DND-41 (cell line): ENCODE data around the gene SALL1.

Source experiments
- ATAC-seq: fragments of 200-7000 bp; cut with Tn5 transposase; 3 replicates; pipeline ENCODE4 v1.9.1; 2021; ENCODE audit warnings: low read depth; ENCODE audit not compliant: insufficient read depth
- DNase-seq: peaks from one replicate; pipeline ENCODE4 v3.0.0-alpha.2; 2020
- H2AFZ ChIP-seq: 2 replicates; pipeline ENCODE4 v1.6.0; 2012; ENCODE audit warnings: low read depth, low read length
- H3K27ac ChIP-seq: 2 replicates; pipeline ENCODE4 v1.5.1; 2012; ENCODE audit warnings: low read length, inconsistent platforms
- H3K27me3 ChIP-seq: fragments of 200-600 bp; sonication (generic); 2 replicates; pipeline ENCODE4 v1.6.0; 2012; ENCODE audit warnings: low read length, mild to moderate bottlenecking, inconsistent platforms; ENCODE audit not compliant: insufficient read depth, poor library complexity
- H3K36me3 ChIP-seq: 2 replicates; pipeline ENCODE4 v1.5.1; 2012; ENCODE audit warnings: low read length, inconsistent platforms; ENCODE audit not compliant: insufficient read depth
- H3K4me1 ChIP-seq: 2 replicates; pipeline ENCODE4 v1.5.1; 2012; ENCODE audit warnings: mild to moderate bottlenecking, low read length; ENCODE audit not compliant: insufficient read depth
- H3K4me2 ChIP-seq: 2 replicates; pipeline ENCODE4 v1.6.0; 2012; ENCODE audit warnings: mild to moderate bottlenecking, moderate library complexity, low read length, inconsistent platforms; ENCODE audit not compliant: insufficient read depth
- H3K4me3 ChIP-seq, 2 experiments: fragments of 200-600 bp in 1 of 2; shearing (Covaris generic) in 1 of 2; 2 replicates each; pipeline ENCODE4 v1.5.1; 2012 to 2016; ENCODE audit warnings: inconsistent platforms in 2 of 2, low read length in 2 of 2, mild to moderate bottlenecking in 2 of 2, low read depth in 1 of 2, moderate library complexity in 1 of 2
- H3K79me2 ChIP-seq: 2 replicates; pipeline ENCODE4 v1.6.0; 2012; ENCODE audit warnings: low read length, inconsistent platforms; ENCODE audit not compliant: insufficient read depth
- H3K9ac ChIP-seq: 2 replicates; pipeline ENCODE4 v1.6.0; 2012; ENCODE audit warnings: low read depth, mild to moderate bottlenecking, inconsistent platforms, low read length, moderate library complexity
- H3K9me3 ChIP-seq: 2 replicates; pipeline ENCODE4 v1.5.1; 2012; ENCODE audit warnings: low read length, moderate library complexity, mild to moderate bottlenecking, inconsistent platforms; ENCODE audit not compliant: insufficient read depth, severe bottlenecking
- H4K20me1 ChIP-seq: 2 replicates; pipeline ENCODE4 v1.6.0; 2012; ENCODE audit warnings: low read length; ENCODE audit not compliant: insufficient read depth
- CTCF ChIP-seq: IDR thresholded peaks from 2 replicates; pipeline ENCODE4 v1.5.1; 2012; ENCODE audit warnings: borderline replicate concordance, low read length, moderate library complexity, mild to moderate bottlenecking; ENCODE audit not compliant: poor library complexity, severe bottlenecking; ENCODE audit errors: extremely low read depth
- EZH2 ChIP-seq: IDR thresholded peaks from 3 replicates; pipeline ENCODE4 v1.6.1; 2012; ENCODE audit warnings: borderline replicate concordance, low read depth, mild to moderate bottlenecking, moderate library complexity, low read length, inconsistent platforms; ENCODE audit not compliant: severe bottlenecking

The SALL1 gene

GRCh38 chr16:51129105-51129504 is 22.0 kb downstream of the SALL1 start:
- TF ChIP-seq EZH2 (no peak), CTCF (no peak)
- no peak overlapping the region for H3K9ac ChIP-seq
- H3K9me3 ChIP-seq: no peaks in the 10 kb centered on the region
- no peaks in the 10 kb centered on the region for H3K27me3 ChIP-seq
- DNase-seq: no peak
- no peak overlapping the region for H2AFZ ChIP-seq
- no peaks in the 10 kb centered on the region for H4K20me1 ChIP-seq
- no peak overlapping the region for H3K4me2 ChIP-seq
- H3K36me3 ChIP-seq: no peaks in the 10 kb centered on the region
- H3K4me3 ChIP-seq: no peak overlapping the region
- ATAC-seq: no peak
- H3K79me2 ChIP-seq: no peaks in the 10 kb centered on the region
- H3K4me1 ChIP-seq: no peaks in the 10 kb centered on the region
- no peak overlapping the region for H3K27ac ChIP-seq

GRCh38 chr16:51125992-51126391 is 25.1 kb downstream of the SALL1 start:
- H3K27ac ChIP-seq: no peak overlapping the region
- no peak overlapping the region for H3K4me3 ChIP-seq
- ATAC-seq (no peak), DNase-seq (no peak)
- TF ChIP-seq CTCF (no peak), EZH2 (no peak)
- peaks cover 5% of the 10 kb centered on the region for H3K27me3 ChIP-seq
- no peaks in the 10 kb centered on the region for H4K20me1 ChIP-seq
- no peak overlapping the region for H3K9ac ChIP-seq
- no peaks in the 10 kb centered on the region for H3K4me1 ChIP-seq
- H3K4me2 ChIP-seq: no peak overlapping the region
- no peaks in the 10 kb centered on the region for H3K9me3 ChIP-seq
- no peaks in the 10 kb centered on the region for H3K79me2 ChIP-seq
- no peaks in the 10 kb centered on the region for H3K36me3 ChIP-seq
- no peak overlapping the region for H2AFZ ChIP-seq

- H2AFZ ChIP-seq: no peak overlapping the region
- H3K36me3 ChIP-seq: no peaks in the 10 kb centered on the region
- no peak overlapping the region for H3K4me3 ChIP-seq
- H3K4me1 ChIP-seq: no peaks in the 10 kb centered on the region
- H3K4me2 ChIP-seq: no peak overlapping the region
- peaks cover 5% of the 10 kb centered on the region for H3K27me3 ChIP-seq
- no peaks in the 10 kb centered on the region for H4K20me1 ChIP-seq
- H3K27ac ChIP-seq: no peak overlapping the region
- TF ChIP-seq EZH2 (no peak), CTCF (no peak)
- DNase-seq (no peak), ATAC-seq (no peak)
- no peak overlapping the region for H3K9ac ChIP-seq
- H3K79me2 ChIP-seq: no peaks in the 10 kb centered on the region
- no peaks in the 10 kb centered on the region for H3K9me3 ChIP-seq
Measured at GRCh38 chr16:51124896-51125295, 26.2 kb downstream of the SALL1 start.

- no peaks in the 10 kb centered on the region for H4K20me1 ChIP-seq
- H3K4me3 ChIP-seq: no peak overlapping the region
- ATAC-seq (no peak), DNase-seq (no peak)
- TF ChIP-seq CTCF (no peak), EZH2 (no peak)
- no peaks in the 10 kb centered on the region for H3K4me1 ChIP-seq
- peaks cover 8% of the 10 kb centered on the region for H3K27me3 ChIP-seq
- H3K27ac ChIP-seq: no peak overlapping the region
- H3K79me2 ChIP-seq: no peaks in the 10 kb centered on the region
- H3K4me2 ChIP-seq: no peak overlapping the region
- H2AFZ ChIP-seq: no peak overlapping the region
- H3K9me3 ChIP-seq: no peaks in the 10 kb centered on the region
- H3K9ac ChIP-seq: no peak overlapping the region
- H3K36me3 ChIP-seq: no peaks in the 10 kb centered on the region
Measured at GRCh38 chr16:51121850-51122249, 29.2 kb downstream of the SALL1 start.
